Panc1 (cell line): ENCODE measurements around the gene ASTN2.

Experiments used
- POLR2AphosphoS5 ChIP-seq: IDR thresholded peaks from 2 replicates; pipeline ENCODE4 v1.6.1; 2012; ENCODE audit warnings: mild to moderate bottlenecking, low read depth, low read length, moderate library complexity
- SIN3A ChIP-seq: IDR thresholded peaks from 2 replicates; pipeline ENCODE4 v1.6.1; 2012; ENCODE audit warnings: low read depth, mild to moderate bottlenecking, low read length, moderate library complexity, borderline replicate concordance; ENCODE audit not compliant: insufficient read depth
- TF ChIP-seq, protein P1 (sequence below): fragments of 450-650 bp; IDR thresholded peaks from 2 replicates; pipeline ENCODE4 v1.5.1; 2017; ENCODE audit warnings: mild to moderate bottlenecking
- TF ChIP-seq, protein P2 (sequence below), 2 experiments: IDR thresholded peaks; 2 replicates each; pipeline ENCODE4 v1.6.1; 2011 to 2012; ENCODE audit warnings: low read depth in 2 of 2, control low read depth in 1 of 2, low read length in 1 of 2, mild to moderate bottlenecking in 1 of 2, moderate library complexity in 1 of 2; ENCODE audit not compliant: insufficient read depth in 1 of 2

- TF ChIP-seq, protein P1, sequence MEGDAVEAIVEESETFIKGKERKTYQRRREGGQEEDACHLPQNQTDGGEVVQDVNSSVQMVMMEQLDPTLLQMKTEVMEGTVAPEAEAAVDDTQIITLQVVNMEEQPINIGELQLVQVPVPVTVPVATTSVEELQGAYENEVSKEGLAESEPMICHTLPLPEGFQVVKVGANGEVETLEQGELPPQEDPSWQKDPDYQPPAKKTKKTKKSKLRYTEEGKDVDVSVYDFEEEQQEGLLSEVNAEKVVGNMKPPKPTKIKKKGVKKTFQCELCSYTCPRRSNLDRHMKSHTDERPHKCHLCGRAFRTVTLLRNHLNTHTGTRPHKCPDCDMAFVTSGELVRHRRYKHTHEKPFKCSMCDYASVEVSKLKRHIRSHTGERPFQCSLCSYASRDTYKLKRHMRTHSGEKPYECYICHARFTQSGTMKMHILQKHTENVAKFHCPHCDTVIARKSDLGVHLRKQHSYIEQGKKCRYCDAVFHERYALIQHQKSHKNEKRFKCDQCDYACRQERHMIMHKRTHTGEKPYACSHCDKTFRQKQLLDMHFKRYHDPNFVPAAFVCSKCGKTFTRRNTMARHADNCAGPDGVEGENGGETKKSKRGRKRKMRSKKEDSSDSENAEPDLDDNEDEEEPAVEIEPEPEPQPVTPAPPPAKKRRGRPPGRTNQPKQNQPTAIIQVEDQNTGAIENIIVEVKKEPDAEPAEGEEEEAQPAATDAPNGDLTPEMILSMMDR = no peak
- TF ChIP-seq POLR2AphosphoS5 (no peak), SIN3A (no peak)
- TF ChIP-seq, protein P2, sequence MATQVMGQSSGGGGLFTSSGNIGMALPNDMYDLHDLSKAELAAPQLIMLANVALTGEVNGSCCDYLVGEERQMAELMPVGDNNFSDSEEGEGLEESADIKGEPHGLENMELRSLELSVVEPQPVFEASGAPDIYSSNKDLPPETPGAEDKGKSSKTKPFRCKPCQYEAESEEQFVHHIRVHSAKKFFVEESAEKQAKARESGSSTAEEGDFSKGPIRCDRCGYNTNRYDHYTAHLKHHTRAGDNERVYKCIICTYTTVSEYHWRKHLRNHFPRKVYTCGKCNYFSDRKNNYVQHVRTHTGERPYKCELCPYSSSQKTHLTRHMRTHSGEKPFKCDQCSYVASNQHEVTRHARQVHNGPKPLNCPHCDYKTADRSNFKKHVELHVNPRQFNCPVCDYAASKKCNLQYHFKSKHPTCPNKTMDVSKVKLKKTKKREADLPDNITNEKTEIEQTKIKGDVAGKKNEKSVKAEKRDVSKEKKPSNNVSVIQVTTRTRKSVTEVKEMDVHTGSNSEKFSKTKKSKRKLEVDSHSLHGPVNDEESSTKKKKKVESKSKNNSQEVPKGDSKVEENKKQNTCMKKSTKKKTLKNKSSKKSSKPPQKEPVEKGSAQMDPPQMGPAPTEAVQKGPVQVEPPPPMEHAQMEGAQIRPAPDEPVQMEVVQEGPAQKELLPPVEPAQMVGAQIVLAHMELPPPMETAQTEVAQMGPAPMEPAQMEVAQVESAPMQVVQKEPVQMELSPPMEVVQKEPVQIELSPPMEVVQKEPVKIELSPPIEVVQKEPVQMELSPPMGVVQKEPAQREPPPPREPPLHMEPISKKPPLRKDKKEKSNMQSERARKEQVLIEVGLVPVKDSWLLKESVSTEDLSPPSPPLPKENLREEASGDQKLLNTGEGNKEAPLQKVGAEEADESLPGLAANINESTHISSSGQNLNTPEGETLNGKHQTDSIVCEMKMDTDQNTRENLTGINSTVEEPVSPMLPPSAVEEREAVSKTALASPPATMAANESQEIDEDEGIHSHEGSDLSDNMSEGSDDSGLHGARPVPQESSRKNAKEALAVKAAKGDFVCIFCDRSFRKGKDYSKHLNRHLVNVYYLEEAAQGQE (IDR thresholded peaks at IDR 0.05; ENCODE audit: insufficient read depth in 1 of 2, low read depth in 2 of 2, low read length in 1 of 2) = no peak
Measured at GRCh38 chr9:116629634-116630033, 785.2 kb downstream of the ASTN2 start.
